GM23338 (cell line): Measurements from ENCODE around the gene UBAC2.
"Not testable (repeated sequence)": the region's sequence is repeated elsewhere in the genome, so short reads cannot be mapped to it uniquely, and the experiment has no call there.

Source experiments
- CREB1 ChIP-seq: fragments of 250-450 bp; sonication (Bioruptor Pico); IDR thresholded peaks from 2 replicates; pipeline ENCODE4 v1.5.0; 2020; ENCODE audit warnings: low read depth, mild to moderate bottlenecking, moderate library complexity
- CTCF ChIP-seq, 2 experiments: fragments of 200-600 bp in 1 of 2; sonication (generic) in 1 of 2; conservative IDR thresholded peaks; 2 replicates each; pipeline versions ENCODE4 v1.5.1 to v1.6.1; 2016 to 2017; ENCODE audit warnings: antibody characterized with exemption in 2 of 2, low read depth in 2 of 2, mild to moderate bottlenecking in 2 of 2, moderate library complexity in 1 of 2
- EZH2 ChIP-seq: fragments of 200-600 bp; sonication (generic); IDR thresholded peaks from one replicate; pipeline ENCODE4 v1.8.0; 2017; ENCODE audit warnings: antibody characterized with exemption, mild to moderate bottlenecking, low read depth; ENCODE audit not compliant: unreplicated experiment
- NANOG ChIP-seq: IDR thresholded peaks from 2 replicates; pipeline ENCODE4 v1.6.1; 2016; ENCODE audit warnings: antibody characterized with exemption, borderline replicate concordance
- POLR2AphosphoS5 ChIP-seq: IDR thresholded peaks from 2 replicates; pipeline ENCODE4 v1.6.1; 2016; ENCODE audit warnings: antibody characterized with exemption, low read depth
- ZNF331 ChIP-seq: fragments of 250-450 bp; sonication (Bioruptor Pico); IDR thresholded peaks from 2 replicates; pipeline ENCODE4 v1.5.0; 2020; ENCODE audit warnings: low read depth, mild to moderate bottlenecking, moderate library complexity
- TF ChIP-seq, protein P1 (sequence below): IDR thresholded peaks from 2 replicates; pipeline ENCODE4 v1.6.1; 2016; ENCODE audit warnings: antibody characterized with exemption
- TF ChIP-seq, protein P2 (sequence below): IDR thresholded peaks from one replicate; pipeline ENCODE4 v1.6.1; 2018; ENCODE audit warnings: antibody characterized with exemption; ENCODE audit not compliant: unreplicated experiment

GRCh38 chr13:99409461-99410083, 208.9 kb downstream of the UBAC2 start:
- not testable (repeated sequence) for TF ChIP-seq CTCF (conservative IDR thresholded peaks at IDR 0.05; ENCODE audit: low read depth in 2 of 2); EZH2; POLR2AphosphoS5; NANOG; ZNF331 (CRISPR knock-in tag); CREB1 (CRISPR knock-in tag)
- TF ChIP-seq, protein P1, sequence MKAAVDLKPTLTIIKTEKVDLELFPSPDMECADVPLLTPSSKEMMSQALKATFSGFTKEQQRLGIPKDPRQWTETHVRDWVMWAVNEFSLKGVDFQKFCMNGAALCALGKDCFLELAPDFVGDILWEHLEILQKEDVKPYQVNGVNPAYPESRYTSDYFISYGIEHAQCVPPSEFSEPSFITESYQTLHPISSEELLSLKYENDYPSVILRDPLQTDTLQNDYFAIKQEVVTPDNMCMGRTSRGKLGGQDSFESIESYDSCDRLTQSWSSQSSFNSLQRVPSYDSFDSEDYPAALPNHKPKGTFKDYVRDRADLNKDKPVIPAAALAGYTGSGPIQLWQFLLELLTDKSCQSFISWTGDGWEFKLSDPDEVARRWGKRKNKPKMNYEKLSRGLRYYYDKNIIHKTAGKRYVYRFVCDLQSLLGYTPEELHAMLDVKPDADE = not testable (repeated sequence)
- TF ChIP-seq, protein P2, sequence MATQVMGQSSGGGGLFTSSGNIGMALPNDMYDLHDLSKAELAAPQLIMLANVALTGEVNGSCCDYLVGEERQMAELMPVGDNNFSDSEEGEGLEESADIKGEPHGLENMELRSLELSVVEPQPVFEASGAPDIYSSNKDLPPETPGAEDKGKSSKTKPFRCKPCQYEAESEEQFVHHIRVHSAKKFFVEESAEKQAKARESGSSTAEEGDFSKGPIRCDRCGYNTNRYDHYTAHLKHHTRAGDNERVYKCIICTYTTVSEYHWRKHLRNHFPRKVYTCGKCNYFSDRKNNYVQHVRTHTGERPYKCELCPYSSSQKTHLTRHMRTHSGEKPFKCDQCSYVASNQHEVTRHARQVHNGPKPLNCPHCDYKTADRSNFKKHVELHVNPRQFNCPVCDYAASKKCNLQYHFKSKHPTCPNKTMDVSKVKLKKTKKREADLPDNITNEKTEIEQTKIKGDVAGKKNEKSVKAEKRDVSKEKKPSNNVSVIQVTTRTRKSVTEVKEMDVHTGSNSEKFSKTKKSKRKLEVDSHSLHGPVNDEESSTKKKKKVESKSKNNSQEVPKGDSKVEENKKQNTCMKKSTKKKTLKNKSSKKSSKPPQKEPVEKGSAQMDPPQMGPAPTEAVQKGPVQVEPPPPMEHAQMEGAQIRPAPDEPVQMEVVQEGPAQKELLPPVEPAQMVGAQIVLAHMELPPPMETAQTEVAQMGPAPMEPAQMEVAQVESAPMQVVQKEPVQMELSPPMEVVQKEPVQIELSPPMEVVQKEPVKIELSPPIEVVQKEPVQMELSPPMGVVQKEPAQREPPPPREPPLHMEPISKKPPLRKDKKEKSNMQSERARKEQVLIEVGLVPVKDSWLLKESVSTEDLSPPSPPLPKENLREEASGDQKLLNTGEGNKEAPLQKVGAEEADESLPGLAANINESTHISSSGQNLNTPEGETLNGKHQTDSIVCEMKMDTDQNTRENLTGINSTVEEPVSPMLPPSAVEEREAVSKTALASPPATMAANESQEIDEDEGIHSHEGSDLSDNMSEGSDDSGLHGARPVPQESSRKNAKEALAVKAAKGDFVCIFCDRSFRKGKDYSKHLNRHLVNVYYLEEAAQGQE = not testable (repeated sequence)
